Naive B cell (primary cell): ENCODE results near the gene EPAS1. TPM values are rescaled to one million over a fixed set of nuclear protein-coding genes. Genes with fewer than 3 reads are reported as not detected.

Source experiments
- ATAC-seq, 2 donors: fragments of 150-1000 bp; cut with Tn5 transposase; 2 replicates each; pipeline ENCODE4 v1.10.0; 2021; ENCODE audit warnings: low read depth in 2 of 2, mild to moderate bottlenecking in 2 of 2, moderate library complexity in 2 of 2
- DNase-seq: peaks from one replicate; pipeline ENCODE4 v3.0.0; 2022
- H3K27ac Mint-ChIP-seq, 6 donors: one replicate each; pipeline ENCODE4 v1.8.0; 2020 to 2022; ENCODE audit warnings: mild to moderate bottlenecking in 6 of 6, mixed read lengths in 6 of 6, moderate library complexity in 5 of 6, inconsistent platforms in 2 of 6
- H3K27me3 Mint-ChIP-seq, 3 donors: one replicate each; pipeline ENCODE4 v1.8.0; 2021 to 2022; ENCODE audit warnings: mixed read lengths in 3 of 3, mild to moderate bottlenecking in 1 of 3
- H3K36me3 Mint-ChIP-seq, 2 donors: one replicate each; pipeline ENCODE4 v1.8.0; 2020 to 2022; ENCODE audit warnings: mixed read lengths in 2 of 2, inconsistent platforms in 1 of 2, mild to moderate bottlenecking in 1 of 2
- H3K4me1 Mint-ChIP-seq, 3 donors: one replicate each; pipeline ENCODE4 v1.8.0; 2020 to 2022; ENCODE audit warnings: mixed read lengths in 3 of 3, inconsistent platforms in 1 of 3, mild to moderate bottlenecking in 1 of 3, moderate library complexity in 1 of 3
- H3K4me3 Mint-ChIP-seq, 8 donors: one replicate each; pipeline ENCODE4 v1.8.0; 2020 to 2022; ENCODE audit warnings: mild to moderate bottlenecking in 8 of 8, mixed read lengths in 8 of 8, moderate library complexity in 8 of 8, inconsistent platforms in 2 of 8
- H3K9me3 Mint-ChIP-seq, 7 donors: one replicate each; pipeline ENCODE4 v1.8.0; 2020 to 2022; ENCODE audit warnings: mixed read lengths in 7 of 7, mild to moderate bottlenecking in 5 of 7, inconsistent platforms in 2 of 7, moderate library complexity in 1 of 7
- polyA plus RNA-seq, 6 donors: library from polyadenylated mRNA; unstranded; fragments of 300-500 nt; fragmentation: Illumina TruSeq; gene quantifications; one replicate each; pipeline ENCODE4 v1.2.3, GENCODE V29; 2021; ENCODE audit warnings: low read depth in 6 of 6

Gene EPAS1
- polyA plus RNA-seq, 6 donors from 2014 or later: not detected

DNA sequence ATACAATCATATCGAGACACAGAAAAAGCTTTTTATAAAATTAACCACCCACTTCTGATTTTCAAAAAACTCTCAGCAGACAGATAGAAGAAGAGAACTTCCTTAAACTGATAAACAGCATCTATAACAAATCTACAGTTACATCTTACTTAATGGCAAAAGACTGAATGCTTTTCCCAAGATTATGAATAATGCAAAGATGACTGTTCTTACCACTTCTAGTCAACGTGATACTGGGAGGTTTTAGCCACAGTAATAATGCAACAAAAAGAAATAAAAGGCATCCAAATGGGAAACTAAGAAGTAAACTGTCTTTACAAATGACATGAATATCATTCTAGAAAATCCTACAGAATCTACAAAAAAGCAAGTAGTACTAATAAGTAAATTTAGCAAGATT, 124.2 kb downstream of the EPAS1 start:
- DNase-seq (no peak), ATAC-seq (no peak)
- H3K36me3 Mint-ChIP-seq: peaks cover 13 to 22% of the 10 kb centered on the region in 2 donors
- H3K27ac Mint-ChIP-seq: no peak overlapping the region
- no peak overlapping the region for H3K4me3 Mint-ChIP-seq
- H3K9me3 Mint-ChIP-seq: peaks cover 8 to 32% (median 19%) of the 10 kb centered on the region in 7 donors
- H3K4me1 Mint-ChIP-seq: no peaks in the 10 kb centered on the region
- peaks cover 0 to 14% (median 11%) of the 10 kb centered on the region in 3 donors for H3K27me3 Mint-ChIP-seq

DNA sequence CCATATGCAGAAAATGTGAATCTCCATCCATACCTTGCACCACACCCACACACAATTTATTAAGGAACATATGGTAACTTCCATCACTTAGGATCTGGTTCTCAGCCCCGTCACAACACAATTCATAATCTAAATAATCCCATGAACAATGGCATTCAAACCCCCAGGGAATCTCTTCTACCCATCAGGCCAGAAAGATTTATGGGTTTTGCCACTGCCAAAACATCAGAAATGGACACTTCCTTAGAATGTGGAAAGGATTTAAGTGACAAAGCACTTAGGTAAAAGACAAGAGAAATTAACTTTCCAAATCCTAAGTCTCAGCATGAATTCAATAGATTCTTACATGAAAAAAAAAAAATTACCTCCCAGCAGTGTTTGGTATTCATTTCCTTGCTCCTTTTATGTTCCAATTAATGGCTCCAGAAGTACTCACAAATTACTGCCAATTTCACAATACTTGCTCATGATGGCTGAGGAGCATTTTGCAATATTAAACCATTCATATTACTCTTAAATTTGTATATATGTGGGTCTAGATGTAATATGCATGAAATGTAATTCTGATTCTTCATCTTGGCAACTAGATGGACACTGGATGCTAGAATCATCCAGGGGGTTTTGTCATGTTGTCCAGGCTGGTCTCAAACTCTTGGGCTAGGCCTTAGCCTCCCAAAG, 125.6 kb downstream of the EPAS1 start:
- Mint-ChIP-seq H3K36me3 (peaks cover 5 to 8% of the 10 kb centered on the region in 2 donors), H3K4me1 (no peaks in the 10 kb centered on the region), H3K4me3 (no peak overlapping the region), H3K27ac (no peak overlapping the region), H3K9me3 (peaks cover 5 to 17% (median 9%) of the 10 kb centered on the region in 7 donors), H3K27me3 (peaks cover 0 to 7% (median 4%) of the 10 kb centered on the region in 3 donors)
- DNase-seq (no peak), ATAC-seq (no peak)

DNA sequence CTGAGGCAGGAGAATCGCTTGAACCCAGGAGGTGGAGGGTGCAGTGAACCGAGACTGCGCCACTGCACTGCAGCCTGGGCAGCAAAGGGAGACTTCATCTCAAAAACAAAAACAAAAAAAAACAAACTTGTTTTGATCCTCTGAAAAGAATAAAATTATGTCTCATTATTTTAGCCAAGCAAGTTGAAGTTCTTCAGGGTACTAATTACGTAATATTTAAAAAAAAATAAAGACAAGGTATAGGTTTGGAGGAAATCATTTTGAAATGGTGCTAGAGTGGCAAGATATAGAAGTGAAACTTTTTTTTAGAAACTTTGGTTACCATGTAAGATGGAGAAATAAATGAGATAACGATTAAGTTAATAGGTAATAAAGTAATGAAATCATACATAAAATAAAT, 127.7 kb downstream of the EPAS1 start:
- no peaks in the 10 kb centered on the region for H3K36me3 Mint-ChIP-seq
- no peak overlapping the region for H3K4me3 Mint-ChIP-seq
- ATAC-seq (no peak), DNase-seq (no peak)
- no peaks in the 10 kb centered on the region for H3K27me3 Mint-ChIP-seq
- H3K9me3 Mint-ChIP-seq: peaks cover 0 to 8% (median 0%) of the 10 kb centered on the region in 7 donors
- no peaks in the 10 kb centered on the region for H3K4me1 Mint-ChIP-seq
- no peak overlapping the region for H3K27ac Mint-ChIP-seq

DNA sequence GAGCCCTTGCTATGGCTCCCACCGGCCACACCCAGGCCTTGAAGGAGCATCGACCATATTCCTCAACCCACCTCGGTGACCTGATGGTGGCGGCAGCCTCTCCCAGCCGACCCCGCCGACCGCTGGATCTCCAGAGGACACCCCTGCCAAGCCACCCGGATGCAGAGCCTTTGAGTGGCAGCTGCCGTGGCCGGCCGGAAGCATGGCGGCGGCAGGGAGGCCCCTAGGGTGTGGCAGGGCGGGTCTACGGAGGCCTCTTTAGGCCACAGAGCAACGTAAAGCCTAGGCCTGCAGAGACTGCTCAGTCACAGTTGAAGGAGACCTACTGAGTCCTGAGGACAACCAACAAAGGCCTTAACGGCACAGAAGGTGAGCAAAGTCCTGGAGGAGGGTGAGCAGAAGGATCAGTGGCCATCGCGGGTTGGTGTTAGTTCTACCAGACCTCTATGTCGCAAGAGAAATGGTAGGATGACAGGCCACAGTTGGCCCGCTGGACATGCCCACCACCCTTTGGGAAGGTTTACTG, 131.8 kb downstream of the EPAS1 start:
- H3K9me3 Mint-ChIP-seq: peaks cover 0 to 8% (median 0%) of the 10 kb centered on the region in 7 donors
- DNase-seq (no peak), ATAC-seq (no peak)
- peaks cover 0 to 8% (median 0%) of the 10 kb centered on the region in 3 donors for H3K27me3 Mint-ChIP-seq
- no peaks in the 10 kb centered on the region for H3K36me3 Mint-ChIP-seq
- no peak overlapping the region for H3K27ac Mint-ChIP-seq
- H3K4me3 Mint-ChIP-seq: no peak overlapping the region
- no peaks in the 10 kb centered on the region for H3K4me1 Mint-ChIP-seq

DNA sequence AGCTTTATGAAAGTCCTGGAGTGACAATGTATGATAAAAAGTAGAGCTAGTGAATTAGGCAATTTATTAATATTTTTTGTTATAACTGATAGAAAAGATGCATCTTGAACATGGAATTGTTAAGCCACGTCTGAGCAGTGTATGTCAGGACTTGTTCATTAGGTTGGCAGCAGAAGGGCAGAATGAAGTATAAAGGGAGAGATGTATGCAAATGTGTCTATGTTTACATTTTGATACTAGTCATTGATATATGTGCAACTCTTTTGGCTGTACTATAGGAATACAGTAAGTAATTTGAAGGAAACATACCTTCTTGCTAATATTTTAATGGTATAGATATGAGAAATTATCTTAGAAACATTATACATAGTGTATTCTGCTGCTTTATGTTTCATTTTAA, 133.2 kb downstream of the EPAS1 start:
- peaks cover 0 to 8% (median 0%) of the 10 kb centered on the region in 3 donors for H3K27me3 Mint-ChIP-seq
- peaks cover 0 to 8% (median 0%) of the 10 kb centered on the region in 7 donors for H3K9me3 Mint-ChIP-seq
- H3K27ac Mint-ChIP-seq: no peak overlapping the region
- no peaks in the 10 kb centered on the region for H3K36me3 Mint-ChIP-seq
- DNase-seq (no peak), ATAC-seq (no peak)
- H3K4me3 Mint-ChIP-seq: no peak overlapping the region
- peaks cover 0 to 4% (median 0%) of the 10 kb centered on the region in 3 donors for H3K4me1 Mint-ChIP-seq

DNA sequence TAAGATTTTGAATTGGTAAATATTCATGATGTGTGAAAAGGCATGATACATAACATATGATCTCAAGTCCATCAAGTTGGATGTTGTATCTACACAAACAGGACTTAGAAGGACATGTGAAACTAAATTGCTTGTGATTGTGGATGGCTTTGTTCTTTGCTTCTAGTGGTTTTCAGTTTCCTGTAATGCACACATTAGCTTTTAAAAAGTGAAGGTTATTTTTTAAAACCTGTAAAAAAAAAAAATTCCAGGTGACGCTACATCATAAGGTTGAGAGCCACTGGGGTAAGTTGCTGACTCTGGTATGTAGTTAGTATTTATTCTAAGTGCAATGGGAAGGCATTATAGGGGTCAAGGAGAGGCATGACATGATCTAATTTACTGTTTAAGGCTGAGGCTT, 133.8 kb downstream of the EPAS1 start:
- Mint-ChIP-seq H3K9me3 (peaks cover 0 to 8% (median 0%) of the 10 kb centered on the region in 7 donors), H3K4me1 (peaks cover 0 to 4% (median 0%) of the 10 kb centered on the region in 3 donors), H3K27me3 (peaks cover 0 to 8% (median 0%) of the 10 kb centered on the region in 3 donors), H3K36me3 (no peaks in the 10 kb centered on the region), H3K4me3 (no peak overlapping the region), H3K27ac (no peak overlapping the region)
- DNase-seq (no peak), ATAC-seq (no peak)

DNA sequence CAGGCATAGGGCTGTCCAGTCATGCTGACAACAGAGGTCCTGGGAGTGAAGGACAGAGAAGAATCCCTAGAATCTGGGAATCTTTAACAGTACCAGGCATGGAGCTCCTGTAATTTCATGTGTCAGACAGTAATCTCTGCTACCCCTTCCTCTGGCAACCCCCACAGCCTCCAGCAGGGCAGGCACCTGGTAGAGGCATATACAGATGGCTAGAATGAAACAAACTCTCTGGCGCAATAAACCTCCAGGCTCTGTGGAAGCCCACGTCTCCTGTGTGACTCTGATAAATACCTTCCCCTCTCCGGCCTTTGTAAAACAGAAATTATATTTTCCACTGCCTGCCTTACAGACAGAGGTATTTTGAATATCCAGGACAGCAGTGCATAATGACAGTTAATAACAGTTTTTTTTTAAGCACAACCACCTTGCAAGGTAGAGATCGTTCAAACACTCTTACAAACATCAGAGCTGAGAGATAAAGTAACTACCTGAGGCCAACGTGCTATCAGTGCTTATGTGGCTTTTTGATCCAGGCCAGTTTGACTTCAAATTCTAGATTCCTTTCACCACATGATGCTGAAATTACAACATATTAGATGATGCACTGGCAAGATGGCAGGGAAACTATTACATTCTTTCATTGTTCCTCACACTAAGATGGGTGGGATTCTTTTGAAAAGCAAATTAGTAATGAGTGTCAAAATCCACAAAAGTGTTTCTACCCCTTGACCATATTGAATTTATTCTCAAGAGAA, 134.5 kb downstream of the EPAS1 start:
- peaks cover 0 to 4% (median 0%) of the 10 kb centered on the region in 3 donors for H3K4me1 Mint-ChIP-seq
- peaks cover 0 to 8% (median 0%) of the 10 kb centered on the region in 7 donors for H3K9me3 Mint-ChIP-seq
- H3K36me3 Mint-ChIP-seq: no peaks in the 10 kb centered on the region
- H3K27me3 Mint-ChIP-seq: peaks cover 0 to 8% (median 0%) of the 10 kb centered on the region in 3 donors
- no peak for ATAC-seq
- DNase-seq: no peak
- no peak overlapping the region for H3K4me3 Mint-ChIP-seq
- H3K27ac Mint-ChIP-seq: no peak overlapping the region

DNA sequence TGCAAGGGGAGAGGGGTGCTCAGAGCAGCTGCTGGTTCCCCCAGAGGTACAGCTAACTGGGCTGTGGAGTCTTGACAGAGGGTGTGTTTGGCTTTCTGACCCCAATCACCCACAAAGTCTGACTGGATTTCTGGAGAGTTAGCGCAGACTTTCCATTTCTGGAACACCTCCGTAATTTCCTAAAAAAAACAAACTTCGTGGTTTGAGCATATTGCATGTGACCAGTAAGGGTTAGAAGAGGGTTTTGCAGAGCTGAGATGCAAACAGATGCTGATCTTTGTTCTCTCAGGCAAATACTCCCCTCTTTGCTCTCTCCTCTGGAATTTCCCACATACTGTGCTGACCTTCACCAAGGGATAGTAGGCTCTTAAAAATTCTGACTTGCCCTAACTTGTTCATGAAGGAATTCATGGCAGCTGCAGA, 137.7 kb downstream of the EPAS1 start:
- H3K9me3 Mint-ChIP-seq: peaks cover 0 to 2% (median 0%) of the 10 kb centered on the region in 7 donors
- ATAC-seq: no peak
- H3K4me1 Mint-ChIP-seq: peaks cover 0 to 4% (median 0%) of the 10 kb centered on the region in 3 donors
- H3K27ac Mint-ChIP-seq: peak overlapping the region in 1 of 6 donors; percentile 23
- peaks cover 0 to 13% (median 4%) of the 10 kb centered on the region in 3 donors for H3K27me3 Mint-ChIP-seq
- H3K36me3 Mint-ChIP-seq: no peaks in the 10 kb centered on the region
- no peak overlapping the region for H3K4me3 Mint-ChIP-seq
- no peak for DNase-seq

DNA sequence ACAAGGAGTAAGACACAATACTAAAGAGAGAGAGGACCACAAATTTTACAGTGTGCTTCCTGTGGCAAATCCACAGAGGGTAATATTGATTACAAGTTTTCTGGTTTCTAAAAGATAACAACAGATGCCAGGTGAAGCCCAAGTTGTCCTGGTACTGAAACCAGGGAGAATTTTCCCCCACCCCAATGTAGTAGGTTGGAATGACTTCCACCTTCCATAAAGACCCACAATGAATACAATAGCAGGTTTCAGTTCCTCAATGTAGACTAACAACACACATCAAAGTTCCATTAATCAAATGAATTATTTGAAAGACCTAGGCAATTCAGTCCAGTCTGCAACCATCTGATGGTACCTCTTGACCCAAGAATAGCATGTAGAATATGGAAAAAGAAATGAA, 138.1 kb downstream of the EPAS1 start:
- DNase-seq (no peak), ATAC-seq (no peak)
- Mint-ChIP-seq H3K27ac (peak overlapping the region in 1 of 6 donors; percentile 23), H3K27me3 (peaks cover 0 to 16% (median 4%) of the 10 kb centered on the region in 3 donors), H3K9me3 (peaks cover 0 to 2% (median 0%) of the 10 kb centered on the region in 7 donors), H3K36me3 (no peaks in the 10 kb centered on the region), H3K4me3 (no peak overlapping the region), H3K4me1 (peaks cover 0 to 4% (median 0%) of the 10 kb centered on the region in 3 donors)

DNA sequence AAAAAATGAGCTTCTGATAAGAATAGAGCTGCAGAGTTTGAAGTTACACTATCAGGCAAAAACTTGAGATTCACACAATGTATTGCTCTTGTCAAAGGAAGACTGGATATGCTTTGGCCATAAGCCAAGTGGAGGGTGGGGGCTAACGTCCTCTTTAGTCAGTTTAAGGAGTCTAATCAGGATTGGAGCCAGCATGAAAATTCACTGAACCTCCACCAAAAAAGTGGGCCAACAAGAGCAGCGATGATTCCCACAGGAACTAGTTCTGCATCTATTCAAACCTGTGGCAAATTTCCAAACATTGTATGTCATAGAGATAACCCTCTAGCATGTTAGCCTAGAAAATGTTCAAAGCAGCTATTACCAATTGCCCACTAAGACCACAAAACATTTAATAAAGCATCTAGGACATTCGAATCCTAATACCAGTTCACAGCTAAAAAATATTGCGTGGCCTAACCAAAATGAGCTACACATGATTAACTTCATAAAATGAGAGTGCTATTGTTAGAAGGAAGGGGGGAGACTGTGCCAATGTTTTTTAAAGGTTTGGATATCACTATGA, 138.7 kb downstream of the EPAS1 start:
- Mint-ChIP-seq H3K27ac (no peak overlapping the region), H3K36me3 (no peaks in the 10 kb centered on the region), H3K4me3 (no peak overlapping the region), H3K27me3 (peaks cover 0 to 16% (median 4%) of the 10 kb centered on the region in 3 donors), H3K9me3 (peaks cover 0 to 2% (median 0%) of the 10 kb centered on the region in 7 donors), H3K4me1 (peaks cover 0 to 4% (median 0%) of the 10 kb centered on the region in 3 donors)
- no peak for ATAC-seq
- no peak for DNase-seq

Other genes with a start within 250 kb of the EPAS1 start
- not detected for gene TMEM247, start 182.2 kb downstream of the EPAS1 start, polyA plus RNA-seq
- 10 to 100 TPM in 5 of 6 donors, 1 to 10 TPM in 1; 8.5 to 21.7 (median 13.9) TPM for gene RHOQ, start 245.1 kb downstream of the EPAS1 start, polyA plus RNA-seq
- gene ATP6V1E2, start 245.2 kb downstream of the EPAS1 start, polyA plus RNA-seq: 10 to 100 TPM in 1 of 6 donors, 1 to 10 TPM in 4, under 1 TPM in 1; 0.82 to 10.8 (median 7.9) TPM